Measurements from ENCODE around the gene NAA11. TPM values are rescaled to one million over a fixed set of nuclear protein-coding genes. Genes with fewer than 3 reads are reported as not detected.

NAA11 gene
- not detected for total RNA-seq

DNA sequence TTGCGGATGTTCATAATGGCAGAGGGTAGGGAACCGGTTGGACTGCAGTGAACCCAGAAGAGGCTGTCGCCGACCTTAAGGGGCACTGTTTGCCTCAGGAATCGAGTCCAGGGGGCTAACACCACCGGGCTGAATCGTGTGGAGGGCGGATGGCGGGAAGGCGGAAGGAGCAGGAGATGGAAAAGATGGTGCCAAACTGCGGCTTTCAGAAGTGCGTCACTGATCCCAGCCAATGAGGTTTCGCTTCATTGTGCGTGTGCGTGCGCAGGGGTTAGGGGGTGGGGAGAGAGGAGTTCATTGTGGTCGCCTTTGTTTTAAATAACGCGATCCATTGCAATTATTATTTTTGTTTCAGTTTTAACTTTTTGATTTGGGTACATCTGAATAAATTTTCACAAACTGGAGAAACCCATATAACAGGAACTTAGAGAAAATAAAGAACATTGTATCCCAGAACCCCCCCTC lies at the start of gene NAA11:
Gene NAA11 (minus strand): TSS at position 198 of the 465 bp plus-strand sequence. CDS start 184 bp downstream, at position 14.

Other genes with a start within 250 kb of the NAA11 start
- gene GK2, start 82.2 kb upstream of the NAA11 start, total RNA-seq, result not detected